GM23338 (cell line): Measurements from ENCODE around the gene NR5A2. TPM values are rescaled to one million over a fixed set of nuclear protein-coding genes. Genes with fewer than 3 reads are reported as not detected.

Experiments
- ATAC-seq: fragments of 200-7000 bp; cut with Tn5 transposase; 3 replicates; pipeline ENCODE4 v1.9.1; 2020
- DNase-seq: peaks from one replicate; pipeline ENCODE4 v3.0.0-alpha.2; 2015; ENCODE audit warnings: low spot score
- H2AFZ ChIP-seq: fragments of 200-600 bp; sonication (generic); 2 replicates; pipeline ENCODE4 v1.8.0; 2016; ENCODE audit warnings: antibody characterized with exemption, mild to moderate bottlenecking, moderate library complexity
- H3F3A ChIP-seq: fragments of 200-600 bp; sonication (generic); replicated peaks from 2 replicates; pipeline ENCODE4 v1.8.0; 2017; ENCODE audit warnings: antibody characterized with exemption, mixed run types, low read depth
- H3K27ac ChIP-seq: fragments of 200-600 bp; sonication (generic); 2 replicates; pipeline ENCODE4 v1.6.1; 2016; ENCODE audit warnings: low read depth
- H3K27me3 ChIP-seq: fragments of 200-600 bp; sonication (generic); 2 replicates; pipeline ENCODE4 v1.8.0; 2016; ENCODE audit warnings: mild to moderate bottlenecking, mixed run types, moderate library complexity; ENCODE audit not compliant: insufficient read depth
- H3K36me3 ChIP-seq: fragments of 200-600 bp; sonication (generic); 2 replicates; pipeline ENCODE4 v1.8.0; 2016; ENCODE audit warnings: mild to moderate bottlenecking; ENCODE audit not compliant: insufficient read depth
- H3K4me1 ChIP-seq: fragments of 200-600 bp; sonication (generic); 2 replicates; pipeline ENCODE4 v1.8.0; 2016; ENCODE audit warnings: mild to moderate bottlenecking, moderate library complexity; ENCODE audit not compliant: insufficient read depth
- H3K4me2 ChIP-seq: fragments of 200-600 bp; sonication (generic); 2 replicates; pipeline ENCODE4 v1.7.1; 2017; ENCODE audit warnings: mixed run types
- H3K4me3 ChIP-seq: fragments of 200-600 bp; sonication (generic); 2 replicates; pipeline ENCODE4 v1.6.1; 2016; ENCODE audit warnings: mixed run types
- H3K79me2 ChIP-seq: fragments of 200-600 bp; sonication (generic); replicated peaks from 2 replicates; pipeline ENCODE4 v1.8.0; 2017; ENCODE audit warnings: mild to moderate bottlenecking; ENCODE audit not compliant: insufficient read depth
- H3K9me2 ChIP-seq: fragments of 200-600 bp; sonication (generic); 2 replicates; pipeline ENCODE4 v1.8.0; 2017; ENCODE audit not compliant: insufficient read depth
- H4K20me1 ChIP-seq: fragments of 200-600 bp; sonication (generic); replicated peaks from 2 replicates; pipeline ENCODE4 v1.8.0; 2017; ENCODE audit warnings: mild to moderate bottlenecking; ENCODE audit not compliant: insufficient read depth
- H3K27ac Mint-ChIP-seq: 2 replicates; pipeline ENCODE4 v1.8.0; 2020; ENCODE audit warnings: inconsistent platforms, mild to moderate bottlenecking, moderate library complexity, mixed read lengths
- H3K27me3 Mint-ChIP-seq: 3 replicates; pipeline ENCODE4 v1.8.0; 2022; ENCODE audit warnings: low read depth, mild to moderate bottlenecking, moderate library complexity, mixed read lengths, inconsistent platforms; ENCODE audit not compliant: insufficient read depth, poor library complexity
- H3K36me3 Mint-ChIP-seq: 3 replicates; pipeline ENCODE4 v1.8.0; 2021; ENCODE audit warnings: low read depth, mild to moderate bottlenecking, inconsistent platforms, moderate library complexity, mixed read lengths
- H3K4me1 Mint-ChIP-seq: 3 replicates; pipeline ENCODE4 v1.8.0; 2020; ENCODE audit warnings: mild to moderate bottlenecking, inconsistent platforms, mixed read lengths
- H3K4me3 Mint-ChIP-seq: 3 replicates; pipeline ENCODE4 v1.8.0; 2021; ENCODE audit warnings: moderate library complexity, mild to moderate bottlenecking, inconsistent platforms, mixed read lengths
- H3K9me3 Mint-ChIP-seq: 3 replicates; pipeline ENCODE4 v1.8.0; 2020; ENCODE audit warnings: moderate library complexity, mild to moderate bottlenecking, inconsistent platforms, mixed read lengths
- CREB1 ChIP-seq: fragments of 250-450 bp; sonication (Bioruptor Pico); IDR thresholded peaks from 2 replicates; pipeline ENCODE4 v1.5.0; 2020; ENCODE audit warnings: low read depth, mild to moderate bottlenecking, moderate library complexity
- EZH2 ChIP-seq: fragments of 200-600 bp; sonication (generic); IDR thresholded peaks from one replicate; pipeline ENCODE4 v1.8.0; 2017; ENCODE audit warnings: antibody characterized with exemption, mild to moderate bottlenecking, low read depth; ENCODE audit not compliant: unreplicated experiment
- JUNB ChIP-seq: IDR thresholded peaks from one replicate; pipeline ENCODE4 v1.6.1; 2016; ENCODE audit warnings: antibody characterized with exemption; ENCODE audit not compliant: unreplicated experiment
- NANOG ChIP-seq: IDR thresholded peaks from 2 replicates; pipeline ENCODE4 v1.6.1; 2016; ENCODE audit warnings: antibody characterized with exemption, borderline replicate concordance
- POLR2AphosphoS5 ChIP-seq: IDR thresholded peaks from 2 replicates; pipeline ENCODE4 v1.6.1; 2016; ENCODE audit warnings: antibody characterized with exemption, low read depth
- REST ChIP-seq: IDR thresholded peaks from one replicate; pipeline ENCODE4 v1.6.1; 2018; ENCODE audit warnings: antibody characterized with exemption; ENCODE audit not compliant: unreplicated experiment
- STAT1 ChIP-seq: IDR thresholded peaks from one replicate; pipeline ENCODE4 v1.6.1; 2016; ENCODE audit warnings: antibody characterized with exemption; ENCODE audit not compliant: unreplicated experiment
- ZNF114 ChIP-seq: fragments of 250-450 bp; sonication (Bioruptor Pico); IDR thresholded peaks from 2 replicates; pipeline ENCODE4 v1.5.0; 2020; ENCODE audit warnings: mild to moderate bottlenecking, moderate library complexity
- ZNF331 ChIP-seq: fragments of 250-450 bp; sonication (Bioruptor Pico); IDR thresholded peaks from 2 replicates; pipeline ENCODE4 v1.5.0; 2020; ENCODE audit warnings: low read depth, mild to moderate bottlenecking, moderate library complexity
- polyA plus RNA-seq: library from polyadenylated mRNA; unstranded; fragments of >200 nt; fragmentation: Nextera tagmentation; extraction: Ambion mirVana; gene quantifications from 2 replicates; pipeline ENCODE4 v1.2.1, GENCODE V29; 2016
- total RNA-seq: library from RNA; depleted of rRNA; stranded (reverse); fragments of >200 nt; shearing (Covaris generic); gene quantifications from 2 replicates; pipeline ENCODE4 v1.2.3, GENCODE V29; 2014
- TF ChIP-seq, protein P1 (sequence below): IDR thresholded peaks from 2 replicates; pipeline ENCODE4 v1.6.1; 2016; ENCODE audit warnings: antibody characterized with exemption

Gene NR5A2
- total and polyA plus RNA-seq, 2 experiments from 2014 or later, result 4.4 to 13.1 TPM

- ATAC-seq (no peak), DNase-seq (no peak)
- peaks cover 43% of the 10 kb centered on the region for H3K4me1 ChIP-seq
- H3K4me1 Mint-ChIP-seq, result peaks cover 23% of the 10 kb centered on the region
- no peaks in the 10 kb centered on the region for H3K9me2 ChIP-seq
- TF ChIP-seq CREB1 (CRISPR knock-in tag) (no peak), ZNF331 (no peak), ZNF114 (CRISPR knock-in tag) (no peak), REST (no peak), POLR2AphosphoS5 (no peak), NANOG (no peak), STAT1 (no peak), JUNB (no peak)
- TF ChIP-seq, protein P1, sequence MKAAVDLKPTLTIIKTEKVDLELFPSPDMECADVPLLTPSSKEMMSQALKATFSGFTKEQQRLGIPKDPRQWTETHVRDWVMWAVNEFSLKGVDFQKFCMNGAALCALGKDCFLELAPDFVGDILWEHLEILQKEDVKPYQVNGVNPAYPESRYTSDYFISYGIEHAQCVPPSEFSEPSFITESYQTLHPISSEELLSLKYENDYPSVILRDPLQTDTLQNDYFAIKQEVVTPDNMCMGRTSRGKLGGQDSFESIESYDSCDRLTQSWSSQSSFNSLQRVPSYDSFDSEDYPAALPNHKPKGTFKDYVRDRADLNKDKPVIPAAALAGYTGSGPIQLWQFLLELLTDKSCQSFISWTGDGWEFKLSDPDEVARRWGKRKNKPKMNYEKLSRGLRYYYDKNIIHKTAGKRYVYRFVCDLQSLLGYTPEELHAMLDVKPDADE, result no peak
- H3K79me2 ChIP-seq, result peaks cover 13% of the 10 kb centered on the region; the same call in 1 of the 2 replicates
- H3K27me3 ChIP-seq, result peaks cover 85% of the 10 kb centered on the region
- H3K4me3 Mint-ChIP-seq, result no peak overlapping the region
- no peak overlapping the region for H3K27ac Mint-ChIP-seq
- H3K27ac ChIP-seq, result no peak overlapping the region
- H3K9me3 Mint-ChIP-seq, result no peaks in the 10 kb centered on the region; the same call in 2 of the 3 replicates
- peaks cover 33% of the 10 kb centered on the region for H3K27me3 Mint-ChIP-seq
- H4K20me1 ChIP-seq, result no peaks in the 10 kb centered on the region
- peaks cover 29% of the 10 kb centered on the region for H3F3A ChIP-seq
- H2AFZ ChIP-seq, result no peak overlapping the region
- no peaks in the 10 kb centered on the region for H3K36me3 ChIP-seq
- peak overlapping the region; percentile 93 for H3K4me3 ChIP-seq
- H3K4me2 ChIP-seq, result peak overlapping the region; percentile 90
- H3K36me3 Mint-ChIP-seq, result no peaks in the 10 kb centered on the region; the same call in 2 of the 3 replicates
Observed at GRCh38 chr1:200037501-200037900, 10.0 kb downstream of the NR5A2 start.

GRCh38 chr1:200037904-200038303 lies 10.4 kb downstream of the NR5A2 start:
- H3K9me3 Mint-ChIP-seq, result no peaks in the 10 kb centered on the region; the same call in 2 of the 3 replicates
- H3K4me3 ChIP-seq, result peak overlapping the region; percentile 93

More at GRCh38 chr1:200037904-200038303, 10.4 kb downstream of the NR5A2 start:
- H3K9me2 ChIP-seq, result no peaks in the 10 kb centered on the region
- H3F3A ChIP-seq, result peaks cover 29% of the 10 kb centered on the region
- peaks cover 85% of the 10 kb centered on the region for H3K27me3 ChIP-seq
- no peak overlapping the region; the same call in 2 of the 3 replicates for H3K4me3 Mint-ChIP-seq
- no peak overlapping the region for H3K27ac ChIP-seq
- TF ChIP-seq ZNF114 (CRISPR knock-in tag) (no peak), POLR2AphosphoS5 (no peak), JUNB (no peak), EZH2 (peak; percentile 67)
- TF ChIP-seq, protein P1, result no peak
- peaks cover 13% of the 10 kb centered on the region; the same call in 1 of the 2 replicates for H3K79me2 ChIP-seq
- peaks cover 37% of the 10 kb centered on the region for H3K27me3 Mint-ChIP-seq
- no peaks in the 10 kb centered on the region; the same call in 2 of the 3 replicates for H3K36me3 Mint-ChIP-seq
- H3K4me2 ChIP-seq, result peak overlapping the region; percentile 90
- H4K20me1 ChIP-seq, result no peaks in the 10 kb centered on the region
- H3K27ac Mint-ChIP-seq, result no peak overlapping the region
- H3K4me1 ChIP-seq, result peaks cover 39% of the 10 kb centered on the region
- ATAC-seq (no peak), DNase-seq (peak; percentile 24)
- H3K4me1 Mint-ChIP-seq, result peaks cover 27% of the 10 kb centered on the region
- H3K36me3 ChIP-seq, result no peaks in the 10 kb centered on the region
- no peak overlapping the region; the same call in 1 of the 2 replicates for H2AFZ ChIP-seq
